ENCODE data around the gene NUP93.

DNA sequence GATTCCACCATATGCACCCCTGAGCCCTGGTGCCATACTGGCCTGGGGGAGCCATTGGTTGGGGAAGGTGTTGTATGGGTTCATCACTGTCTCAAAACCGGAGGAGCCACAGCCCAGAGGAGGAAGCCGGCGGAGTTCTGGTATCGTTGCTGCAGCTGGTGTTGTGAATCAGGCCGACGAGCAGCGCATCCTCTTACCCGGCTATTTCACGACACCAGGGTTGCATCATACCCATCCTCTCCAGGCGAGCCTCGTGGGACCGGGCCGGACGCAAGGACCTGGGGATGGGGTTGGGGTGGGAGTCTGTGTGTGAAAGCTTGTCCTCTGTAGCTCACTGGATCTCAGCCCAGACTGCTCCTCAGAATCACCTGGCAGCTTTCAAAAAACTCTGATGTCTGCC is 128.4 kb downstream of the NUP93 start:
- TF ChIP-seq CTCF (IDR thresholded peaks at IDR 0.05) (no peak), POLR2A (IDR thresholded peaks at IDR 0.05) (no peak)
